DND-41 (cell line): ENCODE measurements around the gene RAB7B.

Experiments
- EZH2 ChIP-seq: IDR thresholded peaks from 3 replicates; pipeline ENCODE4 v1.6.1; 2012; ENCODE audit warnings: borderline replicate concordance, low read depth, mild to moderate bottlenecking, moderate library complexity, low read length, inconsistent platforms; ENCODE audit not compliant: severe bottlenecking
- TF ChIP-seq, protein P1 (sequence below): IDR thresholded peaks from 2 replicates; pipeline ENCODE4 v1.5.1; 2012; ENCODE audit warnings: borderline replicate concordance, low read length, moderate library complexity, mild to moderate bottlenecking; ENCODE audit not compliant: poor library complexity, severe bottlenecking; ENCODE audit errors: extremely low read depth

DNA sequence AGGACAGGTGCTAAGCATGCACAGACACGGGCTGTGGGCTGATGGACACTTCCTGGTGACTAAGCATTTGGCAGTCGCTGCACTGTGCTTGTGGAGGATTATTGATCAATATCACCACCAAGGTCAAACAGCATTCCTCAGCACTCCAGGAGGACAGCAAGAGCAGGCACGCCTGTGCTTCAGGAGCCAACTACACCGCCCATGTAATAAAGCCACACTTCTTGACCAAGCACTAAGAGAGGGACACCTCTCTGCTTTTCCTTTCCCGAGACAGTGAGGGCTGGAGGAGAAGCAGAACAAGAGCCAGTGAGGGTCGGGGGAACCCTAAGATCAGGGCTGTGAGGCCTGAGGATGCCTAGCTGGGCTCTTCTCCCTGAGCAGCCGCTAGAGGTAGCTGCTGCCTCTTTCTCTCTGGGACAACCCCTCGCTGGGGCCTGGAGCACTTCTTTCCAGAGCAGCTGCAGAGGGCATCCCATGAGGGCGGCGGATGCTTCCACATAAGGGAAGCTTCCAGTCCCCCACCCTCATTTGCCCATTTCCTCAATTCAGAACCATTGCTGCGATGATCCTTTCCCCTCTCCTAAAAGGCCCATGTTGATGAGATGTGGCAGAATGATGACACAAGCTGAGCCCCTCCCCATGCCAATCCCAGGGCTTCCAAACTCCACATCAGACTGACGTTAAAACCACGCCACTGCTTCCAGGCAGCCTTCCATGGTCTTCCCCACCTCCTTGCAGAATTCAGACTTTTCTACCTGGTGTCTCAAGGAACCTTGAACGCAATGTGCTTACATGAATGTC is 19.1 kb downstream of the RAB7B start:
- TF ChIP-seq, protein P1, sequence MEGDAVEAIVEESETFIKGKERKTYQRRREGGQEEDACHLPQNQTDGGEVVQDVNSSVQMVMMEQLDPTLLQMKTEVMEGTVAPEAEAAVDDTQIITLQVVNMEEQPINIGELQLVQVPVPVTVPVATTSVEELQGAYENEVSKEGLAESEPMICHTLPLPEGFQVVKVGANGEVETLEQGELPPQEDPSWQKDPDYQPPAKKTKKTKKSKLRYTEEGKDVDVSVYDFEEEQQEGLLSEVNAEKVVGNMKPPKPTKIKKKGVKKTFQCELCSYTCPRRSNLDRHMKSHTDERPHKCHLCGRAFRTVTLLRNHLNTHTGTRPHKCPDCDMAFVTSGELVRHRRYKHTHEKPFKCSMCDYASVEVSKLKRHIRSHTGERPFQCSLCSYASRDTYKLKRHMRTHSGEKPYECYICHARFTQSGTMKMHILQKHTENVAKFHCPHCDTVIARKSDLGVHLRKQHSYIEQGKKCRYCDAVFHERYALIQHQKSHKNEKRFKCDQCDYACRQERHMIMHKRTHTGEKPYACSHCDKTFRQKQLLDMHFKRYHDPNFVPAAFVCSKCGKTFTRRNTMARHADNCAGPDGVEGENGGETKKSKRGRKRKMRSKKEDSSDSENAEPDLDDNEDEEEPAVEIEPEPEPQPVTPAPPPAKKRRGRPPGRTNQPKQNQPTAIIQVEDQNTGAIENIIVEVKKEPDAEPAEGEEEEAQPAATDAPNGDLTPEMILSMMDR = peak; percentile 72
- TF ChIP-seq EZH2 = no peak
